ENCODE data around the gene GPATCH1.

Gene GPATCH1

GRCh38 chr19:33129901-33130300 lies 48.9 kb downstream of the GPATCH1 start:
- Histone ChIP-seq H3K4me1 (ENCODE audit: insufficient read depth, low read length, severe bottlenecking) (no peaks in the 10 kb centered on the region), H3K27me3 (ENCODE audit: insufficient read depth, low read length) (no peaks in the 10 kb centered on the region), H3K9ac (ENCODE audit: low read length) (no peak overlapping the region), H3K27ac (ENCODE audit: low read depth, low read length, poor library complexity, severe bottlenecking) (no peak overlapping the region), H3K79me2 (ENCODE audit: insufficient read depth, low read length) (no peaks in the 10 kb centered on the region), H4K20me1 (ENCODE audit: insufficient read depth, low read length) (no peaks in the 10 kb centered on the region), H2AFZ (ENCODE audit: low read length) (no peak overlapping the region), H3K9me2 (ENCODE audit: low read depth, low read length) (no peaks in the 10 kb centered on the region), H3K4me3 (ENCODE audit: low read depth, low read length, poor library complexity, severe bottlenecking) (no peak overlapping the region), H3K4me2 (ENCODE audit: low read length) (no peak overlapping the region), H3F3A (ENCODE audit: insufficient read depth, low read length) (no peaks in the 10 kb centered on the region), H3K36me3 (ENCODE audit: insufficient read depth, low read length) (peaks cover 35% of the 10 kb centered on the region), H3K9me3 (ENCODE audit: low read length) (no peaks in the 10 kb centered on the region)
- TF ChIP-seq EZH2 (IDR thresholded peaks at IDR 0.05; ENCODE audit: borderline replicate concordance, low read length) = no peak
- TF ChIP-seq CTCF (IDR thresholded peaks at IDR 0.05; ENCODE audit: low read length) = no peak

- Histone ChIP-seq H3K79me2 (ENCODE audit: insufficient read depth, low read length) (no peaks in the 10 kb centered on the region), H3K9ac (ENCODE audit: low read length) (no peak overlapping the region)
Measured at GRCh38 chr19:33130433-33130832, 49.5 kb downstream of the GPATCH1 start.

GRCh38 chr19:33132021-33132420 lies 51.0 kb downstream of the GPATCH1 start, which contains the start of gene WDR88:
Gene WDR88, plus strand, starts transcription at chr19:33132114. Its CDS starts 56 bp downstream, at chr19:33132170.
- Histone ChIP-seq H3F3A (ENCODE audit: insufficient read depth, low read length) (no peaks in the 10 kb centered on the region), H3K9me2 (ENCODE audit: low read depth, low read length) (no peaks in the 10 kb centered on the region), H3K4me3 (ENCODE audit: low read depth, low read length, poor library complexity, severe bottlenecking) (no peak within 1 kb of the TSS), H3K4me2 (ENCODE audit: low read length) (no peak within 1 kb of the TSS), H3K9me3 (ENCODE audit: low read length) (no peaks in the 10 kb centered on the region), H3K79me2 (ENCODE audit: insufficient read depth, low read length) (no peaks in the 10 kb centered on the region), H4K20me1 (ENCODE audit: insufficient read depth, low read length) (no peaks in the 10 kb centered on the region), H2AFZ (ENCODE audit: low read length) (no peak within 1 kb of the TSS), H3K27me3 (ENCODE audit: insufficient read depth, low read length) (no peaks in the 10 kb centered on the region), H3K4me1 (ENCODE audit: insufficient read depth, low read length, severe bottlenecking) (no peaks in the 10 kb centered on the region), H3K9ac (ENCODE audit: low read length) (no peak within 1 kb of the TSS), H3K27ac (ENCODE audit: low read depth, low read length, poor library complexity, severe bottlenecking) (no peak within 1 kb of the TSS), H3K36me3 (ENCODE audit: insufficient read depth, low read length) (peaks cover 20% of the 10 kb centered on the region)
- TF ChIP-seq EZH2 (IDR thresholded peaks at IDR 0.05; ENCODE audit: borderline replicate concordance, low read length) (no peak), CTCF (IDR thresholded peaks at IDR 0.05; ENCODE audit: low read length) (no peak)

More at GRCh38 chr19:33130433-33130832, 49.5 kb downstream of the GPATCH1 start:
- Histone ChIP-seq H3K9me2 (ENCODE audit: low read depth, low read length) (no peaks in the 10 kb centered on the region), H2AFZ (ENCODE audit: low read length) (no peak overlapping the region), H3K4me1 (ENCODE audit: insufficient read depth, low read length, severe bottlenecking) (no peaks in the 10 kb centered on the region), H4K20me1 (ENCODE audit: insufficient read depth, low read length) (no peaks in the 10 kb centered on the region), H3K27ac (ENCODE audit: low read depth, low read length, poor library complexity, severe bottlenecking) (no peak overlapping the region), H3K4me3 (ENCODE audit: low read depth, low read length, poor library complexity, severe bottlenecking) (no peak overlapping the region), H3K9me3 (ENCODE audit: low read length) (no peaks in the 10 kb centered on the region), H3K36me3 (ENCODE audit: insufficient read depth, low read length) (peaks cover 31% of the 10 kb centered on the region), H3K4me2 (ENCODE audit: low read length) (no peak overlapping the region), H3K27me3 (ENCODE audit: insufficient read depth, low read length) (no peaks in the 10 kb centered on the region), H3F3A (ENCODE audit: insufficient read depth, low read length) (no peaks in the 10 kb centered on the region)
- TF ChIP-seq EZH2 (IDR thresholded peaks at IDR 0.05; ENCODE audit: borderline replicate concordance, low read length) (no peak), CTCF (IDR thresholded peaks at IDR 0.05; ENCODE audit: low read length) (no peak)
